K562 (cell line): Measurements from ENCODE around the gene IKBKE. TPM values are rescaled to one million over a fixed set of nuclear protein-coding genes. Genes with fewer than 3 reads are reported as not detected.

Source experiments
- FOXP1 ChIP-seq: sonication (generic); formaldehyde crosslinking; IDR thresholded peaks from 2 replicates; pipeline ENCODE4 v1.8.0; 2022; ENCODE audit warnings: mild to moderate bottlenecking, missing genetic modification reagents
- FOXP4 ChIP-seq: sonication (generic); formaldehyde crosslinking; IDR thresholded peaks from 2 replicates; pipeline ENCODE4 v1.8.0; 2022; ENCODE audit warnings: mild to moderate bottlenecking, missing genetic modification reagents, borderline replicate concordance
- JUND ChIP-seq, 2 experiments: IDR thresholded peaks; 2 replicates in 1 of 2; 3 replicates in 1 of 2; pipeline ENCODE4 v1.6.1; 2011; ENCODE audit warnings: borderline replicate concordance in 2 of 2, low read depth in 2 of 2, low read length in 2 of 2, improper control_type of control experiment in 1 of 2, missing biosample characterization in 1 of 2, missing genetic modification characterization in 1 of 2, missing genetic modification reagents in 1 of 2
- MYNN ChIP-seq, 2 experiments: sonication (generic); formaldehyde crosslinking in 1 of 2; IDR thresholded peaks; 2 replicates each; pipeline versions ENCODE4 v1.5.0 to v1.6.1; 2016 to 2020; ENCODE audit warnings: antibody characterized with exemption in 1 of 2, missing genetic modification reagents in 1 of 2
- NCOA6 ChIP-seq: fragments of 450-650 bp; IDR thresholded peaks from 2 replicates; pipeline ENCODE4 v1.6.1; 2017; ENCODE audit warnings: mild to moderate bottlenecking
- RAD21 ChIP-seq, 2 experiments: fragments of 250-450 bp in 1 of 2; fragments of 450-650 bp in 1 of 2; sonication (Bioruptor Pico) in 1 of 2; formaldehyde crosslinking in 1 of 2; IDR thresholded peaks in 1 of 2; conservative IDR thresholded peaks in 1 of 2; 2 replicates each; pipeline versions ENCODE4 v1.4.0 to v1.8.0; 2020 to 2022; ENCODE audit warnings: mild to moderate bottlenecking in 2 of 2, moderate library complexity in 1 of 2
- REST ChIP-seq, 2 experiments: fragments of 450-650 bp; formaldehyde crosslinking in 1 of 2; IDR thresholded peaks; 2 replicates each; pipeline versions ENCODE4 v1.4.0 to v1.6.1; 2014 to 2020; ENCODE audit warnings: mild to moderate bottlenecking in 2 of 2, borderline replicate concordance in 1 of 2, low read depth in 1 of 2
- ZFPM2 ChIP-seq: fragments of 250-450 bp; sonication (Bioruptor Pico); IDR thresholded peaks from 2 replicates; pipeline ENCODE4 v1.5.1; 2022; ENCODE audit warnings: mild to moderate bottlenecking
- ZNF143 ChIP-seq: sonication (generic); formaldehyde crosslinking; IDR thresholded peaks from 2 replicates; pipeline ENCODE4 v1.9.0; 2022; ENCODE audit warnings: mild to moderate bottlenecking, missing genetic modification reagents
- polyA plus RNA-seq, 8 experiments: library from polyadenylated mRNA; depleted of rRNA in 4 of 8; stranded (reverse) in 5 of 8; unstranded in 3 of 8; fragments of >200 nt; fragmentation: Nextera tagmentation in 2 of 8; fragmentation: Illumina TruSeq in 1 of 8; extraction: Ambion mirVana in 2 of 8; extraction: Trizol in 1 of 8; gene quantifications; 2 replicates each; pipeline versions ENCODE4 v1.2.1 to v1.2.3, GENCODE V29; 2011 to 2014; ENCODE audit warnings: inconsistent platforms in 1 of 8, missing spikeins in 1 of 8
- total RNA-seq, 7 experiments: library from RNA; depleted of rRNA in 6 of 7; stranded (reverse); fragments of >200 nt in 6 of 7; fragmentation: Illumina TruSeq in 2 of 7; extraction: Trizol in 2 of 7; gene quantifications; 2 replicates each; pipeline versions ENCODE4 v1.2.1 to v1.2.3, GENCODE V29; 2011 to 2021; ENCODE audit warnings: low replicate concordance in 1 of 7

IKBKE gene
- total and polyA plus RNA-seq, 9 of the 15 experiments (the other 6 are each of a cell fraction or from before 2014, with no cell fraction given): 2.3 to 9.0 (median 4.8) TPM

GRCh38 chr1:206479183-206480125, 9.2 kb downstream of the IKBKE start (continued):
- TF ChIP-seq REST (IDR thresholded peaks at IDR 0.05; ENCODE audit: borderline replicate concordance) (peak; percentile 77), REST (CRISPR knock-in tag; IDR thresholded peaks at IDR 0.05; ENCODE audit: low read depth) (no peak), MYNN (IDR thresholded peaks at IDR 0.05) (peak; percentile 41; the same call in 1 of the 2 replicates), MYNN (CRISPR knock-in tag; IDR thresholded peaks at IDR 0.05) (no peak), FOXP1 (CRISPR knock-in tag) (no peak), ZNF143 (CRISPR knock-in tag) (no peak), NCOA6 (no peak), FOXP4 (CRISPR knock-in tag) (0 out of 2 replicates have a peak, but pooled peaks have one; percentile 47), RAD21 (CRISPR knock-in tag; conservative IDR thresholded peaks at IDR 0.05 in 1 of 2, IDR thresholded peaks at IDR 0.05 in 1 of 2) (peak; percentile 80 to 86), JUND (IDR thresholded peaks at IDR 0.05; ENCODE audit: borderline replicate concordance, low read depth, low read length) (0 out of 2 replicates have a peak, but pooled peaks have one; percentile 9), JUND (tag; IDR thresholded peaks at IDR 0.05; ENCODE audit: borderline replicate concordance, low read depth, low read length) (no peak), ZFPM2 (CRISPR knock-in tag) (no peak)
